GM19395 (cell line): ENCODE measurements around the gene TROAP.

Experiments used
- ATAC-seq: cut with Tn5 transposase; IDR thresholded peaks from one replicate; pipeline ENCODE4 v1.9.1; 2021; ENCODE audit warnings: mild to moderate bottlenecking, moderate library complexity; ENCODE audit not compliant: unreplicated experiment

Gene TROAP

GRCh38 chr12:49341777-49342065 is 18.7 kb downstream of the TROAP start:
- no peak for ATAC-seq

DNA sequence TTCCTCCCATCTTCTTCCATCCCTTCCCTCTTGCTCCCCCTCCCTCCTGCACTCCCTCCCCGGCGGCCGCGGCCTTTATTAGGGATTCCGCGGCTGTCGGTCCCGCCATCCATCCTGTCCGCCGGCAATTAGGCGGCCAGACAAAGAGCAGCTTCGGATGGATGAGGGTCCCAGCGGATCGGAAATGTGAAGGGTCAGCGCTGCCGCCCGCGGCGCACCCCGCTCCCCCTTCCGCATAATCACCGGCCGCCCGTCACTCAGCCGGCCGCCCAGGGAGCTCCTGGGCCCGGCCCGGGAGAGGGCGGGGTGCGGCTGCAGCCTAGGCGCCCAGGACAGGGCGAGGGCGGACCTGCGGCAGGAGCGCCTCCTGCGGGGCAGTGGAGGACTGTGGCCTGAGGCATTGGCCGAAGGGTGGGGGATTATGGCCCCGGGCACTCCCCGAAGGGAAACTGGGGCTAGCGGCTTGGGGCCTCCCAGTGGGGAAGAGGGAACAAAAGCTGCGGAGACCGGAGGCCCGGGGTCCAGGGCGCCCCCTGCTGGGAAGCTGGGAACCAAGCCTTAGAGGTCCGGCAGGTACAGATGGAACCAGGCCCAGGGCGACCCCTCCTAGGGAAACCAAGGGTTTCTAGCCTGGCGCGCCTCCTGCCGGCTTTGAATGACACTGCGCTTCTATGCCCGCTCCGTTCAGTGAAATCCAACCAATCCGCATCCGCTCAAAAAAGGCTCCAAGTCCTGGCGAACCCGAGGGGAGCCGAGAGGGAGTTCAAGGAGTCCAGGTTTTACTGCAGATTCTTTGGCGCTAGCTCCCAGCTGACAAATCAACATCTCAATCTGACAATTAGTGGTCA is 19.2 kb downstream of the TROAP start:
- peak; percentile 81 for ATAC-seq

DNA sequence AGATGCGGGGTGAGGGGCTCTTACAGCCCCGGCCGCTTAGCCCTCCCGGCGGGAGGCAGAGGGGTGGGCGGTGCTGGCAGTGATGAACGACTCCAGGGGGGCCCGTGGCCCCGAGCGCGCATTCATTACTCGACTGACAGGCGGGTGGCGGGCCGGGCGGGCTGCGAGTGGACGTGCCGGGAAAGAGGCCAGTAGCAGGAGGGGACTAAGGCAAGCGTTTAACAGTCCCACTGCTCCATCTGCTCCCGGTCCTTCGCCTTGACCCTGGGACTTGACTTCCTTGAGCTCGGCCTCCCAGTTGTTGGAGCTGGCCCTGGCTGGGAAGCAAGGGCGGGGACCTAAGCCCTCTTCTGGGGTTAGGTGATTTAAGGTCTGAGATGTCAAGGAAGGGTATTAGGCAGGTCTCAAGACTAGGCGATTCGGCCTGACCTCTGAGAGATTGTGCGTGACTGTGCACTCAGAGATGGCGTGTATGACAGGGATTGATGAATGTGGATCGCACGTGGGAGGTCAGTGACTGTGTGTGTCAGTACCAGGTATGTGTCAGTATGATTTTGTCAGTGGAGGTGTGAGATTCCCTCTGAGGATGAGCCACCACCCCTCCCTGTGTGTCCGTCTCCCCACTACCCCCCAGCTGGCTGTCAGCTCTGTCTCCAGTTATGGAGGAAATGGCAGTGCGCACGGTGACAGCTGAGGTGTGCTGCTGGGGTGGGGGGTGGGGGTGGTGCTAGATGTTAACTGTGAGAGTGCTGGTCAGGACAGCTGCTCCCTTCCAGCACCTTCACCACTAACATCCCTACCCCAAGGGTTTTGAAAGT is 20.1 kb downstream of the TROAP start:
- ATAC-seq: peak; percentile 5

GRCh38 chr12:49344486-49345050 is 21.5 kb downstream of the TROAP start:
- no peak for ATAC-seq

- ATAC-seq: no peak
These were observed 22.2 kb downstream of the TROAP start for GRCh38 chr12:49345051-49345824.

DNA sequence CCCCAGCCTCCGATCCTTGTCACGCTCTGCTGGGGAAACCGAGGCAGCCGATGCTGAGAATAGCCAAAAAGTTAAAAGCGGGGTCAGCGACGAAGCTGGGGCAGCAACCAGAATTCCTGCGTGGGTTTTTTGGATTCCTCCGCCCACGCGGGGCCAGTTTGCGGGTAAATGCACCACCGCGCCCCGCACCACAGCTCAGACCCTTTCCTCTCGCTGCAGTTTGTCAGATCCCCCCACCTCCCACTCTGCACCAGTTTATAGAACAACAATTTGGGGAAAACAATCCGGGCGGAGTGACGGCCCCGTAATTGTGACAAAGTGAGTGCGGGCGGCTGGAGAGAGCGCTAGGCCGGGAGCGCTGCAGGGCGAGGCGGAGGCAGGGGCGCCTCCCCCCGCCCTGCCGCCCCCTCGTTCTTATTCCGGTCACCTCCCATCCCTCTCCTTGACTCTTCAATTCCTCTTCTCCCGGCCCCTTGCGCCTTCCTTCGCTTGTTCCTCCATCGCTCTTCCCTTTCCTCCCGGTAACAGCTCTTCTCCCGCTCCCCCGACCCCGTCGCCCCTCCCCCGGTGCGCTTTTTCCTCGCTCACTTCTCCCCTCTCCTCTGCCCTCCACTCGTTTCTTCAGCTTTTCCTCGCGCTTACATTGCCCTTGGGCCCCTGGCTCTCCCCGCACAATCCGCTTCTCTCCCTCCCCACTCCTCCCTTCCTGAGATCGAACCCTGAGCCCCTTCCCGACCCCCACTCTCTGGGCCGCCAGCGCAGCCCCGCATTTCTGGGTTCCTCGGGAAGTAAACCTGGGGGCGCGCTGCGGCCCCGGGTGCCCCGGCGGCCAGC is 23.0 kb downstream of the TROAP start:
- no peak for ATAC-seq

DNA sequence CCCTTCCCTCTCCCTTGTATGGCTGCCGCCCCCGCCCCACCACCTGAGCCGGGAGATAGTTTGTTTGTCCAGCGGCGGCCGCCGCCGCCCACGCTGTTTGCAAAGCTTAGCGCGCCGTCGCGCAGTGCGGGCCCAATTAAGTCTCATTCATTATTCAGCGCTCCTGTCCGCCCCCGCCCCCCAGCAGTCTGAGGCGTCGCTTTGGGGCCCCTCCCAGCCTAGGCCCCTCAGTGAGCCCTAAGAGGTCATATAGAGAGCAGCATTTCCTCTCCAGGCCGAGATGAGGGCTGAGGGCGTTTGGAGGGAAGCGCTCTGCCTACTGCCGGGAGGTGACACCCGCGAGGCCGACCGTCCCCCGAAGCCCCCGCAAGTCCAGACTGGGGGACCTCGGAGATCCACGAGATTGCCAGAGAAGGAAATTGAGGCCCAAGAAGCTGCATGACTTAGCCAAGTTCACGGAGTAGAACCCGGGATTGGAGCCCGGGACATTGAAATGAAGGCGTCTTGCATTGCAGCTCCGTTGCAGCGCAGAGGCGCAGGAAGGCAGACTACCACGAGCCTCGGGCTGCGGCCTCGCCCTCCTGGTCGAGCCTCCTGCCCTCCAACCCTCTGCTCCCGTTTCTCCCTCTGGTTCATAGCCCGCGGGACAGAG is 23.7 kb downstream of the TROAP start, which contains the start of gene DNAJC22:
TSS of gene DNAJC22 (plus strand) at position 230 of the 652 bp plus-strand sequence. CDS start 1,985 bp downstream, outside the sequence.
- ATAC-seq: no peak

GRCh38 chr12:49347311-49348193 is 24.5 kb downstream of the TROAP start:
- ATAC-seq: no peak

GRCh38 chr12:49348781-49349180 is 25.7 kb downstream of the TROAP start:
- ATAC-seq: no peak

- ATAC-seq: no peak
These were observed 26.2 kb downstream of the TROAP start for GRCh38 chr12:49349266-49349665.

GRCh38 chr12:49352351-49352750 is 29.3 kb downstream of the TROAP start:
- ATAC-seq: no peak

GRCh38 chr12:49355913-49356312 is 32.9 kb downstream of the TROAP start:
- no peak for ATAC-seq

GRCh38 chr12:49357103-49357678 is 34.1 kb downstream of the TROAP start:
- ATAC-seq: no peak

DNA sequence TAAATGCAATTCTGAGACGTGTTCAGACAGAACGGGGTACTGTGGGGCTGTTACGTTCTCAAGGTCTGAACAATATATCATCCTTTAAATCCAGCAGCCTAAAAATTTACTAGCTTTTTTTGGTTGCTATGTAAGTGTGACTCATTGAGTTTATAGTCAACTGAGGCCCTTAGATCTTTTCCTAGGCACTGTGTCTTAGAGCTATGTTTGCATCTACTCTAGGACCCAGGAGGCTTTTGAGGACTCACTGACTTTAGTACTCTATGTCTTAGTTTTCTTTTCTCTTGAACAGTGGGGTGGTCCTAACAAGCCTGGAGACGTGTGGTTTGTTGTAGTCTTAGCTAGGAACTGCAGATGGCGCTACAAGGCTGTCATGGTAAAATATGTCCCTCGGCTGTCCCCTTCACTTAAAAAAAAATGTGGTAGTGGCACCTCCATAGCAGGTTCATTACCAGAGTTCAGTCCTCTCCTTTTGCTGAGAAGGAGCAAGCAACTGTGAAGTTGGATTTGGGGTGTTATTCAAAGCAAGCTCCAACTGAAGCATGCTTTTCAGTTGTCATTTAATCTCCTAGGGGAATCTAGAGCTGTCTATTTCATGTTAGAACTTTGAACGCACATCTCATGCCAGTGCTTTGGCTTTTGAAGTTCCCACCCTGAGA is 35.6 kb downstream of the TROAP start:
- ATAC-seq: no peak

GRCh38 chr12:49359671-49360070 is 36.6 kb downstream of the TROAP start:
- ATAC-seq: no peak

GRCh38 chr12:49362077-49362476 is 39.0 kb downstream of the TROAP start:
- ATAC-seq: no peak

DNA sequence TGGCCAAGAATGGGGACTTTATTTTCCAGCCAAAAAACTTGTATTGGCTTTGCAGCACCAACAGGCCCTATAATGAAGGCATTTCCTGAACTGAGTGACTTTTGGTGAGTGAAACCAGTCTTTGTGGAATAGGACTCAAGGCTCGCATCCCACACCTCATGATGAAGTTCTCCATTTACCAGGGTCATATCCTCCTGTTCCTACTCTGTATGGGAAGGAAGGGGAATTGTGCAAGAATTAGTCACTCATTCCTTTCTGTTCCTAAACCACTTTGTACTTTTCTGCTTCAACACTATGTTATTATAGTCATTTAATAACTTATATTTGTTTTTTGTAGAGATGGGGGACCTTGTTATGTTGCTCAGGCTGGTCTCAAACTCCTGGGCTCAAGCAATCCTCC is 41.9 kb downstream of the TROAP start:
- ATAC-seq: no peak

DNA sequence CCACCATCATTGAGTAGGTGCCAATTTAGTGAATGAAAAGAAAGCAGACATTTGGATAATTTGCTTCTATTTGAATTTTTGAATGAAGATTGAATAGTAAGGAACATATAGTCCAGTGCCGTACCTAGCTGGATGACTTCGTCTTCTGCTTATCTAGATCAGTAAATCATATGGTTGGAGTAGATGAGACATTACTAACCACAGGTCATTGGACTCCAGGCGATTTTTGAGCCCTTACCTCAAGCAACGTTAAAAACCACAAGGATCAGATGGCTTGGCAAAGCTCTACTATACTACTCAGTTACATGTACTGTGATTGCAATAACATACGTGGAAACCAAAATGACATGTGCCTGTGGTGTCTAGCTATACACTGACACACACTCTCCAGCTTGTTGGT is 42.5 kb downstream of the TROAP start:
- no peak for ATAC-seq
